Trophoblast cell (in vitro differentiated cells and primary cell): ENCODE measurements around the gene ATP10B.

Source experiments
- DNase-seq, 2 donors: peaks; one replicate each; pipeline ENCODE4 v3.0.0-alpha.2; 2016
- H2AFZ ChIP-seq: 2 replicates; pipeline ENCODE4 v1.6.1; 2013; ENCODE audit warnings: low read length, moderate library complexity, mild to moderate bottlenecking; ENCODE audit not compliant: insufficient read depth, poor library complexity
- H2AK5ac ChIP-seq: 2 replicates; pipeline ENCODE4 v1.6.1; 2013; ENCODE audit warnings: mild to moderate bottlenecking, low read length
- H2BK120ac ChIP-seq: 2 replicates; pipeline ENCODE4 v1.6.1; 2013; ENCODE audit warnings: low read length, mild to moderate bottlenecking, moderate library complexity; ENCODE audit not compliant: insufficient read depth, poor library complexity
- H2BK12ac ChIP-seq: 2 replicates; pipeline ENCODE4 v1.6.1; 2013; ENCODE audit warnings: mild to moderate bottlenecking, low read length, moderate library complexity
- H2BK5ac ChIP-seq: 2 replicates; pipeline ENCODE4 v1.6.1; 2013; ENCODE audit warnings: low read length, low read depth, moderate library complexity, mild to moderate bottlenecking; ENCODE audit not compliant: poor library complexity
- H3K14ac ChIP-seq: 2 replicates; pipeline ENCODE4 v1.6.1; 2013; ENCODE audit warnings: mild to moderate bottlenecking, low read length
- H3K18ac ChIP-seq: 2 replicates; pipeline ENCODE4 v1.6.1; 2013; ENCODE audit warnings: mild to moderate bottlenecking, low read length
- H3K23ac ChIP-seq: 2 replicates; pipeline ENCODE4 v1.6.1; 2013; ENCODE audit warnings: low read length
- H3K27ac ChIP-seq: 2 replicates; pipeline ENCODE4 v1.5.1; 2013; ENCODE audit warnings: low read depth, mild to moderate bottlenecking, inconsistent platforms, low read length, moderate library complexity
- H3K27me3 ChIP-seq: 2 replicates; pipeline ENCODE4 v1.6.1; 2013; ENCODE audit warnings: inconsistent platforms, mild to moderate bottlenecking, low read length, moderate library complexity; ENCODE audit not compliant: insufficient read depth
- H3K36me3 ChIP-seq, 2 experiments: 1 replicate in 1 of 2; 2 replicates in 1 of 2; pipeline ENCODE4 v1.6.1; 2013; ENCODE audit warnings: low read length in 2 of 2, mild to moderate bottlenecking in 2 of 2, moderate library complexity in 1 of 2; ENCODE audit not compliant: insufficient read depth in 2 of 2, control insufficient read depth in 1 of 2
- H3K4ac ChIP-seq: 2 replicates; pipeline ENCODE4 v1.6.1; 2013; ENCODE audit warnings: low read depth, mild to moderate bottlenecking, low read length, moderate library complexity
- H3K4me1 ChIP-seq, 2 experiments: 1 replicate in 1 of 2; 2 replicates in 1 of 2; pipeline ENCODE4 v1.6.1; 2013; ENCODE audit warnings: low read length in 2 of 2, mild to moderate bottlenecking in 2 of 2, moderate library complexity in 1 of 2; ENCODE audit not compliant: insufficient read depth in 2 of 2, control insufficient read depth in 1 of 2
- H3K4me2 ChIP-seq: 2 replicates; pipeline ENCODE4 v1.6.1; 2013; ENCODE audit warnings: inconsistent platforms, mild to moderate bottlenecking, low read length, moderate library complexity
- H3K4me3 ChIP-seq: 2 replicates; pipeline ENCODE4 v1.5.1; 2013; ENCODE audit warnings: mild to moderate bottlenecking, low read depth, low read length, inconsistent platforms
- H3K79me1 ChIP-seq: one replicate; pipeline ENCODE4 v1.6.1; 2013; ENCODE audit warnings: low read length
- H3K79me2 ChIP-seq: 2 replicates; pipeline ENCODE4 v1.6.1; 2013; ENCODE audit warnings: low read length, mild to moderate bottlenecking; ENCODE audit not compliant: control insufficient read depth, insufficient read depth, poor library complexity
- H3K9ac ChIP-seq: 2 replicates; pipeline ENCODE4 v1.6.1; 2013; ENCODE audit warnings: mild to moderate bottlenecking, low read length
- H3K9me3 ChIP-seq: 2 replicates; pipeline ENCODE4 v1.6.1; 2013; ENCODE audit warnings: low read depth, mild to moderate bottlenecking, control low read depth, inconsistent platforms, low read length; ENCODE audit not compliant: insufficient read depth
- H4K12ac ChIP-seq: 2 replicates; pipeline ENCODE4 v1.6.1; 2013; ENCODE audit warnings: low read depth, mild to moderate bottlenecking, low read length, moderate library complexity
- H4K8ac ChIP-seq: 2 replicates; pipeline ENCODE4 v1.6.1; 2013; ENCODE audit warnings: low read depth, mild to moderate bottlenecking, low read length, moderate library complexity
- H4K91ac ChIP-seq: one replicate; pipeline ENCODE4 v1.6.1; 2013; ENCODE audit warnings: low read depth, mild to moderate bottlenecking, low read length, moderate library complexity
- WGBS: extraction: QIAGEN DNeasy Blood & Tissue Kit; methylation state at CpG from one replicate; pipeline ENCODE4 v1.1.7; 2013; ENCODE audit warnings: missing lambda C conversion rate; ENCODE audit not compliant: insufficient read length, insufficient coverage; ENCODE audit errors: extremely low coverage; 5-methylcytosine and 5-hydroxymethylcytosine counted together

ATP10B gene

GRCh38 chr5:160657622-160658458, 194.2 kb downstream of the ATP10B start:
- Histone ChIP-seq H3K9me3 (no peaks in the 10 kb centered on the region), H4K8ac (no peak overlapping the region), H3K18ac (no peak overlapping the region), H2AK5ac (no peak overlapping the region), H4K91ac (no peak overlapping the region), H3K36me3 (no peaks in the 10 kb centered on the region), H3K27me3 (no peaks in the 10 kb centered on the region), H3K79me1 (no peaks in the 10 kb centered on the region), H2BK120ac (no peak overlapping the region), H3K23ac (no peak overlapping the region), H3K9ac (no peak overlapping the region), H3K4me1 (no peaks in the 10 kb centered on the region), H2BK12ac (no peak overlapping the region), H3K4me2 (no peak overlapping the region), H3K4ac (no peak overlapping the region), H2AFZ (no peak overlapping the region), H3K4me3 (no peak overlapping the region), H3K27ac (no peak overlapping the region), H3K14ac (no peak overlapping the region), H3K79me2 (no peaks in the 10 kb centered on the region), H4K12ac (no peak overlapping the region), H2BK5ac (no peak overlapping the region)
- DNase-seq: no peak
- WGBS: no CpG with 5 or more reads among the region's 5 CpGs

- no peaks in the 10 kb centered on the region for H3K9me3 ChIP-seq
- H3K18ac ChIP-seq: no peak overlapping the region
- H2AFZ ChIP-seq: no peak overlapping the region
- no peak overlapping the region for H3K27ac ChIP-seq
- no CpG with 5 or more reads among the region's 1 CpG for WGBS
- H3K9ac ChIP-seq: no peak overlapping the region
- H3K36me3 ChIP-seq: no peaks in the 10 kb centered on the region
- H2BK5ac ChIP-seq: no peak overlapping the region
- no peak overlapping the region for H3K23ac ChIP-seq
- no peak overlapping the region for H2AK5ac ChIP-seq
- no peaks in the 10 kb centered on the region for H3K27me3 ChIP-seq
- H3K4me1 ChIP-seq: no peaks in the 10 kb centered on the region
- no peak overlapping the region for H3K4me3 ChIP-seq
- no peak overlapping the region for H4K8ac ChIP-seq
- H3K14ac ChIP-seq: no peak overlapping the region
- no peaks in the 10 kb centered on the region for H3K79me1 ChIP-seq
- no peak overlapping the region for H2BK120ac ChIP-seq
- no peak overlapping the region for H4K91ac ChIP-seq
- no peak overlapping the region for H3K4me2 ChIP-seq
- no peak for DNase-seq
- H2BK12ac ChIP-seq: no peak overlapping the region
- no peak overlapping the region for H3K4ac ChIP-seq
- no peaks in the 10 kb centered on the region for H3K79me2 ChIP-seq
- no peak overlapping the region for H4K12ac ChIP-seq
Observed at GRCh38 chr5:160657068-160657507, 194.9 kb downstream of the ATP10B start.

- no peaks in the 10 kb centered on the region for H3K36me3 ChIP-seq
- no peak for DNase-seq
- H3K27ac ChIP-seq: no peak overlapping the region
- no peak overlapping the region for H2AK5ac ChIP-seq
- no peaks in the 10 kb centered on the region for H3K79me1 ChIP-seq
- H4K12ac ChIP-seq: no peak overlapping the region
- H4K91ac ChIP-seq: no peak overlapping the region
- H3K9ac ChIP-seq: no peak overlapping the region
- no peaks in the 10 kb centered on the region for H3K27me3 ChIP-seq
- H3K23ac ChIP-seq: no peak overlapping the region
- no peak overlapping the region for H3K14ac ChIP-seq
- H4K8ac ChIP-seq: no peak overlapping the region
- H3K4me2 ChIP-seq: no peak overlapping the region
- no peak overlapping the region for H2BK5ac ChIP-seq
- H3K9me3 ChIP-seq: no peaks in the 10 kb centered on the region
- no peak overlapping the region for H3K4me3 ChIP-seq
- no peak overlapping the region for H2AFZ ChIP-seq
- H3K79me2 ChIP-seq: no peaks in the 10 kb centered on the region
- no peak overlapping the region for H2BK120ac ChIP-seq
- H2BK12ac ChIP-seq: no peak overlapping the region
- WGBS: no CpG with 5 or more reads among the region's 8 CpGs
- H3K4ac ChIP-seq: no peak overlapping the region
- no peaks in the 10 kb centered on the region for H3K4me1 ChIP-seq
- H3K18ac ChIP-seq: no peak overlapping the region
Observed at GRCh38 chr5:160655717-160656116, 196.3 kb downstream of the ATP10B start.

GRCh38 chr5:160651692-160652645, 200.0 kb downstream of the ATP10B start:
- no peak overlapping the region for H3K4ac ChIP-seq
- no peaks in the 10 kb centered on the region for H3K79me2 ChIP-seq
- no peaks in the 10 kb centered on the region for H3K36me3 ChIP-seq
- no peak overlapping the region for H4K8ac ChIP-seq
- no peak overlapping the region for H2BK5ac ChIP-seq
- no peaks in the 10 kb centered on the region for H3K4me1 ChIP-seq
- H2AFZ ChIP-seq: no peak overlapping the region
- H4K12ac ChIP-seq: no peak overlapping the region
- no peak overlapping the region for H2BK12ac ChIP-seq
- no peak overlapping the region for H3K14ac ChIP-seq
- no peaks in the 10 kb centered on the region for H3K27me3 ChIP-seq
- H4K91ac ChIP-seq: no peak overlapping the region
- H3K4me2 ChIP-seq: no peak overlapping the region
- H3K9ac ChIP-seq: no peak overlapping the region
- H3K18ac ChIP-seq: no peak overlapping the region
- no peaks in the 10 kb centered on the region for H3K79me1 ChIP-seq
- H3K4me3 ChIP-seq: no peak overlapping the region
- no CpG with 5 or more reads among the region's 9 CpGs for WGBS
- H2AK5ac ChIP-seq: no peak overlapping the region
- no peak overlapping the region for H2BK120ac ChIP-seq
- peak in 1 of 2 donors; percentile 3 for DNase-seq
- H3K23ac ChIP-seq: no peak overlapping the region
- no peak overlapping the region for H3K27ac ChIP-seq
- no peaks in the 10 kb centered on the region for H3K9me3 ChIP-seq
